Calu3 (cell line): ENCODE results near the gene MACROH2A1. TPM values are rescaled to one million over a fixed set of nuclear protein-coding genes. Genes with fewer than 3 reads are reported as not detected.

Experiments used
- BruUV-seq: library from RNA; stranded (reverse); fragments of 400-500 nt; replicated peaks from 2 replicates; lab custom pipeline; 2021; lab: Mats Ljungman, UMichigan
- CTCF ChIA-PET: fragments of 300-600 bp; sonication (Branson Sonifier 250); formaldehyde crosslinking; loops from one replicate; lab custom pipeline; 2022; ENCODE audit warnings: antibody characterized with exemption; lab: Charles Lee
- DNase-seq: peaks from one replicate; pipeline ENCODE4 v3.0.0; 2022
- H3K27ac Mint-ChIP-seq: one replicate; pipeline ENCODE4 v1.8.0; 2022; ENCODE audit warnings: mixed read lengths; ENCODE audit not compliant: unreplicated experiment
- H3K27me3 Mint-ChIP-seq: one replicate; pipeline ENCODE4 v1.8.0; 2022; ENCODE audit warnings: mixed read lengths; ENCODE audit not compliant: unreplicated experiment
- H3K36me3 Mint-ChIP-seq: one replicate; pipeline ENCODE4 v1.8.0; 2022; ENCODE audit warnings: mild to moderate bottlenecking, moderate library complexity, mixed read lengths; ENCODE audit not compliant: insufficient read depth, unreplicated experiment
- H3K4me1 Mint-ChIP-seq: one replicate; pipeline ENCODE4 v1.8.0; 2022; ENCODE audit warnings: mild to moderate bottlenecking, low read depth, mixed read lengths; ENCODE audit not compliant: unreplicated experiment
- H3K4me3 Mint-ChIP-seq: one replicate; pipeline ENCODE4 v1.8.0; 2022; ENCODE audit warnings: mild to moderate bottlenecking, low read depth, moderate library complexity, mixed read lengths; ENCODE audit not compliant: unreplicated experiment
- H3K9me3 Mint-ChIP-seq: one replicate; pipeline ENCODE4 v1.8.0; 2022; ENCODE audit warnings: low read depth, mixed read lengths; ENCODE audit not compliant: unreplicated experiment
- CTCF ChIP-seq: fragments of 200-600 bp; IDR thresholded peaks from one replicate; pipeline ENCODE4 v1.8.0; 2022; ENCODE audit warnings: antibody characterized with exemption; ENCODE audit not compliant: unreplicated experiment
- intact Hi-C: fragments of 100-400 bp; cut with micrococcal nuclease; formaldehyde crosslinking; loops from one replicate; pipeline ENCODE4 v1.10.0; 2022; ENCODE audit not compliant: unreplicated experiment
- total RNA-seq: library from RNA; stranded (reverse); gene quantifications from 2 replicates; pipeline ENCODE4 v1.2.3, GENCODE V29; 2022

Gene MACROH2A1
- total RNA-seq, 1 experiment from 2014 or later = 368 TPM

DNA sequence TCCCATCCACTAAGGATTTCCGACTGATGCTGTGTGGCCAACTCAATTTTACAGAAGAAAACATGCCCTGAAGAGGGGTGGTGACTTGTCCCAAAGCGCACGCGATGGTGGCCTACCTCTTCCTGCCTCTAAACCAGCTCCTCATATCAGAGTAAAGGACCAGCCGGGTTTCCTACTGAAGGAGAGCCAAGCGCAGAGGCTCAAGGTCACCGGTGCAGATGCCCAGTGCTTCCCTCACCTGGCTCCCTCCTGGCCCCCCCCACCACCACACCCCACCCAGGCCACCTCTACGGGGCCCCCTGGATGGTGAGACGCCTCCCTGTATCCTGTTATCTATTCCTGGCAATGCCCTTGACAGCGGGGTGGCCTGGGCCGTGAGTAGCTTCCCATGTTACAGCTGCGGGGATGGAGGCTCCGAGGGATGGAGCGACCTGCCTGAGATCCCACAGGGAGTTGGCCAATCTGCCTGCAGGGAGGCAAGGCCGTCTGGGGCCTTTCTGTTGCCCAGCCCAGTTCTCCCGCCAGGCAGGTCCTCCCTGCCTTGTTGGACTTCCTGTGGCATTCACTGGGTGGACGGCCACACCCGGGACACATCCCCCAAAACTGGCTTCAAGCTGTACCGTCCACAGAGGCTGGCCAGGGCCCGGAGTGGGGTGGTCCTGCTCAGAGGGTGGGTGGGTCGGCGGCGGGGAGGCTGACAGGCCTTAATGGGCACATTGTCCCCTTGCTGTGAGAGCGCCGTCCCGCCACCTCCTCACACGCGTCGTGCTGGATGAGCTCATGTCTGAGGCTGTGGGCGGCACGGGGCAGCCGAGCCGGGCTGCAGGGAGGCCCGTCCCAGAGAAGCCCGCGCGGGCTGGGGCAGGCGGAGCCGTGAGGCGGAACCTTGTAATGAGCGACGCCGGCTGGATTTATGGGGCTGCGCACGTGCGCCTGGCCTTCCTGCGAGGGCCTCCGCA is 72.5 kb downstream of the MACROH2A1 start:
- H3K9me3 Mint-ChIP-seq = no peaks in the 10 kb centered on the region
- no peak for DNase-seq
- H3K4me3 Mint-ChIP-seq = no peak overlapping the region
- peaks cover 17% of the 10 kb centered on the region for H3K36me3 Mint-ChIP-seq
- CTCF ChIA-PET = no interaction called here
- no TSS peak for BruUV-seq
- no peaks in the 10 kb centered on the region for H3K4me1 Mint-ChIP-seq
- no peak for TF ChIP-seq CTCF
- no peak overlapping the region for H3K27ac Mint-ChIP-seq
- H3K27me3 Mint-ChIP-seq = peaks cover 12% of the 10 kb centered on the region
- intact Hi-C loops = loop anchor here (5.0 kb wide), 1 partner anchor 79 kb away; no protein-coding TSS in a partner anchor

DNA sequence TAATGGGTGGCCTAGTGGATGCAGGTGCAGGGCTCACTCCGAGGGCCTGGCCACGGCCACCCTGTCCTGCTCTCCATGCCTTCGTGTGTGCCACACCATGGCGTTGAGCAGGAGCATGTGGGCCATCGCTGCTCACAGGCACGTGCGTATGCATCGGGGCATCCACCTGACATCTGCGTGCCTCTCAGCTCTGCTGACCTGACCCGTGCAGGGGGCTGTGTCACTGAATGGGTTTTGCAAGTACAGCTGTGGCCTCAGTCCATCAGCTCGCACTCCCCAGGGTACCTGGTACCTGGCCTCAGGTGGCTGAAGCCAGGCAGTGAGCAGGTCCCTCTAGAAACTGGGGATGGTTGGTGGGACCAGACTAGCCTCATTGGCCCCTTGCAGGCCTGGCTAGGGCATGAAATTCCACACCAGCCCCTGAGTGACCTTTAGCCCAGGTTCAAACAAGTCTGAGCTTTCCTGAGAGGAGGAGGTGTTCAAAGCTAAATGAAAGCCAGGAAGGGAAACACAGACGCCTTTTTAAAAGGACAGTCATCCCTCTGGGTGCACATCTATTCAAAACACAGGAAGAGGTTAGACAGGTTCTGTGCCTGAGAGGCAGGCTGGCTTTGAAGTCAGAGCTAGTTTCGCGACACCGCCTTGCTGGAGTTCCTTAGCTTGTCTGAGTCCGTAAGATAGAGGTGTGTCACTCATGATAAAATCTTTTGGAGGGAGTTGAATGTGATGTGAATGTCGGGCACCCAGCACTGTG is 74.0 kb downstream of the MACROH2A1 start:
- CTCF ChIA-PET = interaction anchor here (0.5 to 0.9 kb wide), 2 partner anchors 12 to 180 kb away, joined by 3 to 4 read pairs; no protein-coding TSS in a partner anchor
- peaks cover 27% of the 10 kb centered on the region for H3K27me3 Mint-ChIP-seq
- intact Hi-C loops = loop anchor here (5.0 kb wide), 1 partner anchor 78 kb away; no protein-coding TSS in a partner anchor
- peaks cover 8% of the 10 kb centered on the region for H3K36me3 Mint-ChIP-seq
- no peak for DNase-seq
- no peak overlapping the region for H3K4me3 Mint-ChIP-seq
- no peak for TF ChIP-seq CTCF
- BruUV-seq = no TSS peak
- no peaks in the 10 kb centered on the region for H3K9me3 Mint-ChIP-seq
- no peak overlapping the region for H3K27ac Mint-ChIP-seq
- no peaks in the 10 kb centered on the region for H3K4me1 Mint-ChIP-seq

DNA sequence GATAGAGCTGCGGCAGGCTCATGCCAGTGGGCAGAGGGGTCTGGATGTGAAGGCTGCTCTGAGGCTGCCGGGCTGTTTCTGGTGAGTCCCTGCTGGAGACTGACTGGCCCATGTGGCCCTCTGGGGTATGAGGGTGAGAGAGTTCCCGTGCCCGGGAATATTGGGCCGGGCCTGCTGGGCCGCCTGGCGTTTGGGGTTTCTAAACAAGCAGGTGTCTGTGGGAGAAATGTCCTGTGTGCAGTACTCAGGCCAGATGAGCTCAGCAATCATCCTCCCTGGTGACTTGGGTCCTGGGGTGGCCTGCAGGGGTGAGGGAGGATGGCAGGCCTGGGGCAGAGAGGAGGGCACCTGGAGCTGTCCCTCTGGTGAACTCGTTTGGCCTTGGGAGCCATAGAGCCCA is 74.9 kb downstream of the MACROH2A1 start:
- H3K27ac Mint-ChIP-seq = no peak overlapping the region
- H3K36me3 Mint-ChIP-seq = peaks cover 4% of the 10 kb centered on the region
- CTCF ChIA-PET = no interaction called here
- intact Hi-C loops = no loop called here
- H3K4me3 Mint-ChIP-seq = no peak overlapping the region
- no TSS peak for BruUV-seq
- no peaks in the 10 kb centered on the region for H3K9me3 Mint-ChIP-seq
- no peak for TF ChIP-seq CTCF
- DNase-seq = no peak
- H3K4me1 Mint-ChIP-seq = no peaks in the 10 kb centered on the region
- peaks cover 28% of the 10 kb centered on the region for H3K27me3 Mint-ChIP-seq

DNA sequence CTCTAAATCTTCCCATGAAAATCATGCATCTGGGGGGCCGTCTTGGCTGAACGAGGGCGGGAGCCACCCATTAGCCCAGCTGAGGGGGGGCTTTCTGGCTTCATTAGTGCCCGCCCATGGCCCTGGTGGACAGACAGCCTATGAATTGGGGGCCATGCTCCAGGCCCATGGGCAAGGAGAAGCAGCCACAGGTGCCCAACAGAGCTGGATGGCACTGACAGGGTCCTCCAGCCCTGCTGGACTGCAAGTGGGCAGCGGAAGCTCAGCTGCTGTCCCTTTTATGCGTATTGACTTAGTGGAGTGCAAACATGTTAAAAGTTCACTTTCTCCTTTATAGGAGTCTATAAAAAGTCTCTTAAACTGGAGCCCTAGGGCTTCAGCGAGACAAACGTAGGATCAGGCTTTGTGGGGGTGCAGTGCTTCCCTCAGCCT is 75.3 kb downstream of the MACROH2A1 start:
- BruUV-seq = no TSS peak
- no peaks in the 10 kb centered on the region for H3K4me1 Mint-ChIP-seq
- peaks cover 28% of the 10 kb centered on the region for H3K27me3 Mint-ChIP-seq
- no peak for TF ChIP-seq CTCF
- H3K36me3 Mint-ChIP-seq = peaks cover 4% of the 10 kb centered on the region
- no peak overlapping the region for H3K4me3 Mint-ChIP-seq
- no peak overlapping the region for H3K27ac Mint-ChIP-seq
- intact Hi-C loops = no loop called here
- DNase-seq = no peak
- H3K9me3 Mint-ChIP-seq = no peaks in the 10 kb centered on the region
- CTCF ChIA-PET = interaction anchor here (0.6 kb wide), 1 partner anchor 19 kb away, joined by 4 read pairs; no protein-coding TSS in a partner anchor
